GM19397 (cell line): ENCODE results near the gene THSD7A.

Source experiments
- ATAC-seq: cut with Tn5 transposase; IDR thresholded peaks from one replicate; pipeline ENCODE4 v1.9.1; 2021; ENCODE audit warnings: mild to moderate bottlenecking, moderate library complexity; ENCODE audit not compliant: unreplicated experiment

THSD7A gene, protein sequence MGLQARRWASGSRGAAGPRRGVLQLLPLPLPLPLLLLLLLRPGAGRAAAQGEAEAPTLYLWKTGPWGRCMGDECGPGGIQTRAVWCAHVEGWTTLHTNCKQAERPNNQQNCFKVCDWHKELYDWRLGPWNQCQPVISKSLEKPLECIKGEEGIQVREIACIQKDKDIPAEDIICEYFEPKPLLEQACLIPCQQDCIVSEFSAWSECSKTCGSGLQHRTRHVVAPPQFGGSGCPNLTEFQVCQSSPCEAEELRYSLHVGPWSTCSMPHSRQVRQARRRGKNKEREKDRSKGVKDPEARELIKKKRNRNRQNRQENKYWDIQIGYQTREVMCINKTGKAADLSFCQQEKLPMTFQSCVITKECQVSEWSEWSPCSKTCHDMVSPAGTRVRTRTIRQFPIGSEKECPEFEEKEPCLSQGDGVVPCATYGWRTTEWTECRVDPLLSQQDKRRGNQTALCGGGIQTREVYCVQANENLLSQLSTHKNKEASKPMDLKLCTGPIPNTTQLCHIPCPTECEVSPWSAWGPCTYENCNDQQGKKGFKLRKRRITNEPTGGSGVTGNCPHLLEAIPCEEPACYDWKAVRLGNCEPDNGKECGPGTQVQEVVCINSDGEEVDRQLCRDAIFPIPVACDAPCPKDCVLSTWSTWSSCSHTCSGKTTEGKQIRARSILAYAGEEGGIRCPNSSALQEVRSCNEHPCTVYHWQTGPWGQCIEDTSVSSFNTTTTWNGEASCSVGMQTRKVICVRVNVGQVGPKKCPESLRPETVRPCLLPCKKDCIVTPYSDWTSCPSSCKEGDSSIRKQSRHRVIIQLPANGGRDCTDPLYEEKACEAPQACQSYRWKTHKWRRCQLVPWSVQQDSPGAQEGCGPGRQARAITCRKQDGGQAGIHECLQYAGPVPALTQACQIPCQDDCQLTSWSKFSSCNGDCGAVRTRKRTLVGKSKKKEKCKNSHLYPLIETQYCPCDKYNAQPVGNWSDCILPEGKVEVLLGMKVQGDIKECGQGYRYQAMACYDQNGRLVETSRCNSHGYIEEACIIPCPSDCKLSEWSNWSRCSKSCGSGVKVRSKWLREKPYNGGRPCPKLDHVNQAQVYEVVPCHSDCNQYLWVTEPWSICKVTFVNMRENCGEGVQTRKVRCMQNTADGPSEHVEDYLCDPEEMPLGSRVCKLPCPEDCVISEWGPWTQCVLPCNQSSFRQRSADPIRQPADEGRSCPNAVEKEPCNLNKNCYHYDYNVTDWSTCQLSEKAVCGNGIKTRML (N-terminal part only)

DNA sequence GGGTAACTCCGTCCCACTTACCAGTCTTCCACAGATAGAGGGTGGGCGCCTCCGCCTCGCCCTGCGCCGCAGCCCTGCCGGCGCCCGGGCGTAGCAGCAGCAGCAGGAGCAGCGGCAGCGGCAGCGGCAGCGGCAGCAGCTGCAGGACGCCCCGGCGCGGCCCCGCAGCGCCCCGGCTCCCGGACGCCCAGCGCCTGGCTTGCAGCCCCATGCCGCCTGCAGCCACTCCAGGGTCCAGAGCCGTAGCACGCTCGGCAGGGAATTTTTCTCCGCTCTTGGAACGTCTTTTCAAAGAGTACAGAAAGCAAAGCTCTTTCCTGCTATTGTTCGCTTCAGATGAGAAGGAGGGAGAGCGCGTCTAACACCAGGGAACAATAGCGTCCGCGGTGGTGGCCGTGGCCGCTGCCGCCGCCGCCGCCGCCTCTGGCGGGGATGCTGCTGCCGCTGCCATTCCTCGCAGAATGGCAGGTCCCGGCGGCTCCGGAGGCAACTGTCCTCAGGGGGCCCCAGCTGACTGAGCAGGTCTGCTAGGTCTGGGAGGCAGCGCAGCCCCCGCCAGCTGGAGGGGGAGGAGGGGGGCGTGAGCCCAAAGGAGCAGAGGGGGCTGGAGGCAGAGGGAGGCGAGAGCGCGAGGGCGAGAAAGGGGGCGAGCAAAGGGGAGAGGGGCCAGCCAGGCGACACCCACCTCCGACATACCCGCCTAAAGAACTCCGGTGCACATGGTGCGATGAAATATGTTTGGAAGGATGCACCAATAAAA is at the start of gene THSD7A:
Gene THSD7A (minus strand): TSS at position 463 of the 760 bp plus-strand sequence. CDS start 252 bp downstream, at position 211.
- peak; percentile 61 for ATAC-seq

DNA sequence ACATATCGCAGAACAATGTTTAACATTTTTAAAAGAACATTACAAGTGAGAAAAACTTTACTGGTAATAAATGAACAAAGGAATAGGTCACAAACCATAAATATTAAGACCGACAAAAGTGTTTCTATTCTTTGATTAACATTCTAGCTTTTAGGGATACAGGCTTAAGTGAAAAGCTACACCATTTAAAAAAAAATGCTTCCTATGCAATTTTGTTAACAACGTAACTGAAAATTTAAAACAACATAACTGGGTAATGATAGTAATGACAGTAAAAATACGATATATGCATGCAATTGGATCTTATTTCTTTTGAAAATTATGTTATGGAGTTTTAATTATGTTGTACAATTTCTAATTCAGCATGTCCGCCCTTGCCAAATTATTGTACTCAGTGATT is 49.7 kb upstream of the THSD7A start:
- no peak for ATAC-seq

DNA sequence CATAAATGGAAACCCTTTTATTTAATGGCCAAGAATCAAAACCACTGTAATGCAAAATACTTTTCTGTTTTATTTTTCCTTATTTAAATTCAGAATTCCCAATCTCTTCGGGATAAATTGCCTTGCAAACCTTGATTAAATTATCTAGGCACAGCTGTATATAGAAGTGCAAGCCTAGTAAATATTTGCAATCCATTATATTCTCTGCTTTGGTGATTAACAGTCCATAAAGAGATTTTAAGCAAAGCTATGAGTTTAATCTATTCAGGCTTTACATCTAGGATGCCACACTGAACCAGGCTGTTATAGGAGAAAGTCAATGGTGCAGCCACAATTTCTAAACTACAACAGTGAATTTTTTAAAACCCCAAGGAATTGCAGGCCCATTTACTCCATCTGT is 43.6 kb upstream of the THSD7A start:
- no peak for ATAC-seq

DNA sequence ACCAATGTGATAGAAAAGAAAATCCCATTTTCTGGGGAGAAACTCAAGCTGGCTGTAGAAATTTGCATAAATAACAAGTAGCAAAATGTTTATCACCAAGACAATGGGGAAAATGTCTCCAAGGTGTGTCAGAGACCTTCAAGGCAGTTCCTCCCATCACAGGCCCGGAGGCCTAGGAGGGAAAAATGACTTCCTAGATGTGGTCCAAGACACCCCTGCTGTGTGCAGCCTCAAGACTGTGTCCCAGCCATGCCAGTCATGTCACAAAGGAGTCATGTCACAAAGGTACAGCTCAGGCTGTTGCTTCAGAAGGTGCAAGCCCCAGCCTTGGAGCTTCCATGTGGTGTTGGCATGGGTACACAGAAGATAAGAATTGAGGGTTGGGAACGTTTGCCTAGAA is 33.7 kb upstream of the THSD7A start:
- no peak for ATAC-seq

DNA sequence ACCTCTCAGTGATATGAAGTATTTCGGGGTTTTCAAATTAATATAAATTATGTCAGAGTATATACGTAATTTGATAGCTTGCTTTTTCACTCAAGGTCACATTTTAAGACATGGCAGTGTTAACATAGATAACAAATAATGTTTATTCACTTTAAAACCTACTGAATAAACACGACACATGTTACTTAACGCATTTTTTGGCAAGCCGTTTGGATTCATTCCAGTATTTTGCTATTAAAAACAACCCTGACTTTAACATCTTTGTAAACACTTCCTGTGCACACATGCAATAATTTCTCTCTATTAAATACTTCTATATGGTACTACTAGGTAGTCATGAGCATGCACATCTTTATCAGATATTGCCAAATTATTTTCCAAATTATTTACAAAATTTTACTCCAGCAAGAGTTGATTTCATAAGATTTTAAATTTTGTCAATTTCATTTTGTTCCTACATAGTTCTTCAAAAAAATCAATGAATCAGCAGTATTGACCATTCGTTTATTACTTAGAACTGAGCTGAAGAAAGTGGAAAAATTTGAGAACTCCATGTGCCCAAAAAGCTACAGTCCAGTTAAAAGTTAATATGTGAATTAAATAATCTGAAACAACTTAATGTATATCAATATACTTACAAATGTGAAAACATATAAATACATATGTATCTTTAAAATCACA is 26.8 kb upstream of the THSD7A start:
- ATAC-seq: no peak

DNA sequence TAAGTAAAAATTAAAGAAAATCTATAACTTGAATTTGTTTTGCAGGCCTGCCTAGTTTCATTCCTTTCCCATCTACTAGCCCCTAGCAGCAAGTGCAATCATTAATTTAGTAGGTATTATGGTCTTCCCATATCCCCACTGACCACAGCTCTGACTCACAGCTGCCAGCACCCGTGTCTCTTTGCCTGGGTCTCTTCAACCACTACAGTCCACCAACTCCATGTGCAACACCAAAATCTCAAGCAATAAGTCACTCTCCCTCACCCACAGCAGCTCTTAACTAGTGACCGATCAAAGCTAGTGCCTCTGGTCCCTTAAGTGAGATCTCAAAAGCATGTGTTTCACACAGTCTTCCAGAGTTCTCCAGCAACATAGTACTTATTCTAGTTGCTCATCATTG is 26.0 kb upstream of the THSD7A start:
- no peak for ATAC-seq

DNA sequence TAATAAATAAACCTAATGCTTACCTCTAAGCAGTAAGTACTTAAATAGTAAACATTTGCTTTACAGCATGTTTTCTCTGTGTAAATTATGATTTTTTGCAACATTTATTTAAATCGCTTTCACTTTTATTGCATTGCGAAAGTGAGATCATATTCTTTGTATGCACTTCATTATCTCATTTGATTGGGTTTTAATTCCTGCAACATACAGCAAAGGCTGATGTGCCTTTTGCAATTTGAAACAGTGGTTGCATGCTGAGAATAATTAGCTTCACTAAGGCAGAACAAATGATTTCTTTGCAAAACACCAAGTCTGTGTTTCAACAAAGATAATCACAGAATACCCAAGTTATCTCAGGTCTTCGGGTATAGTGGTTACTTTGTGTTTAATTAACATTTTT is 16.3 kb upstream of the THSD7A start:
- ATAC-seq: no peak

DNA sequence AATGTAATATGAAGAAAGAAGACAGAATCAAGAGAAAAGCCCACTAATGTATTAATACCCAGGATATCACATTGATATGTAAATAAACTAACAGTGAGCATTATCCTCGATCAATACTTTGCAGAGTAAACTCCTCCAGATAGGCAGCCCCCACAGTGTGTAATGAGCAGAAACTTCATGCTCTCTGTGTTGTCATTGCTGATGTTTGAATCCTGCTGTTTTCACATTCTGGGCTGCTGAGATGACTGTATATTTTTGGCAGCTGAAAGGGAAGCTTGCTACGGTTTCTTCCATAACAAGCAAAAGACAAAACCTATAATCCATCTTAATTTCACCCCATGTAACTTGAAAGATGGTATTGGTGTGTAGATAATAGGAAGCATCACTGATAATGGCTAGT is 15.3 kb upstream of the THSD7A start:
- ATAC-seq: no peak

DNA sequence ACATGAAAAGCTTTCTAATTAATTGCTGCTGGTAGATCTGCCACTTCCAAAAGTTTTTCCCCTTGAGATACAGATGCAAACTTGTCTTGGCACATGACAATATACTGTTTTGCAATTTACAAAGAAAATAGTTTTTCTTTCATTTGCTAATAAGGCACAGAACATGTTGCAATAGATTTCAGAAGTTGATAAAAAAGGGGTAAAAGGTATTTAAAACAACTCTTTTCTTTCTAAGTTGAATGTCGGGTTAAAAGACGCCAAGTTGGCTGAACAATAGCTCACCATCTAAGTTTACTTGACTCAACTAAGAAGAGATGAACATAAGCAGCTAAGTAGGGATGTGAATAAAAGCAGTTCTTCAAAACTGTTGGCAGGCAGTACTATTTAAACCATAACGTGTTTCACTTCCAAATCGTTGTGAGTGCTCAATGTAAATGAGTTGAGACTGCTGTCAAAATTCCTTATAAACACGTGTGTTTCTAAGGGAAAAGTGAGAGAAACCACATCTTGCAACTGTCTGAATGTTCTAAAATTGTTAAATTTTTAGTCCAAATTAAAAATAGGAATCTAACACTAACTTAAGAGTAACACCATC is 14.5 kb upstream of the THSD7A start:
- ATAC-seq: no peak

DNA sequence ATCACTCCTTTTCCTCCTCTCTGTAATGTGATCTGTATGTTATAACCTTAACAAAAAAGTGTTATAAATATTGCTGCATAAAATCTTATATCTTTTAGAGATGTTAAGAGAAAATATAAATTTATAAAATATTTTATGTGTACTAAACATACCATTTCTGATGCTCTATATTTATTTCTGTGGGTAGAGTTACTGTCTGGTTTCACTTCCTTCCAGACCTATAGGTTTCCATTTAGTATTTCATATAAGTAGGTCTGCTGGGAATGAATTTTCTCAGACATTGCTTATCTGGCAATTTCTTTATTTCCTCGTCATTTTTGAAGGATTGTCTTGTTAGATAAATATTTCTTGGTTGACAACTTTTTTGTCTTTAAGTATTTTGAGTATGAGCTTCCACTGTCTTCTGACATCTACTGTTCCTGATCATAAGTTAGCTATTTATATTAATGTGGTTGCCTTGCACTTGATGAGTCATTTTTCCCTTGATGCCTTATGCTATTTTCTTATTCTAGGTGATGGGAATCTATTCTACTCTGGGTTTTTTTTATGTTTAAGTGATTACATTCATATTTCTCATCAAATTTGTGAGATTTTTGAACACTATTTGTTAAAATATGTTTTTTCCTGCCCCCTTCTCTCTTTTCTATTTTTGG is 11.2 kb upstream of the THSD7A start:
- no peak for ATAC-seq

DNA sequence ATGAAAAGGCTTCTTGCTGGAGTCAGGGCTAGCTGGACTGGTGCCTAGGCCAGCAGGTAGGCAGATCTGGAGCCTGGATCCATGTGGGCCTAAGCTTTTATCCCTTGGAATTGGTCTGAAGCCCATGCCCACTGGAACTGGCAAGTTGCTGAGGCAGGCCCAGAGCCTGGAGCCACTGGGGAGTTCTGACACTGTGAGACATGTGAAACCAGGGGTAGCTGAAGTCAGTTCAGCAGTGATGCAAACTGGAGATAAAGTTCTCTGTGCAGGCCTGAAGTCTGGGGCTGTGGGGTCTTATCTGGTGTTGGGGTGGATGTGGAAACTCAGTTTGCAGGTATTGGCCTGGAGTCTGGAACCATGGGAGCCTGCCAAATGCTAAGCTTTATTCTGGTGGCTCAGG is 9.7 kb upstream of the THSD7A start:
- no peak for ATAC-seq

DNA sequence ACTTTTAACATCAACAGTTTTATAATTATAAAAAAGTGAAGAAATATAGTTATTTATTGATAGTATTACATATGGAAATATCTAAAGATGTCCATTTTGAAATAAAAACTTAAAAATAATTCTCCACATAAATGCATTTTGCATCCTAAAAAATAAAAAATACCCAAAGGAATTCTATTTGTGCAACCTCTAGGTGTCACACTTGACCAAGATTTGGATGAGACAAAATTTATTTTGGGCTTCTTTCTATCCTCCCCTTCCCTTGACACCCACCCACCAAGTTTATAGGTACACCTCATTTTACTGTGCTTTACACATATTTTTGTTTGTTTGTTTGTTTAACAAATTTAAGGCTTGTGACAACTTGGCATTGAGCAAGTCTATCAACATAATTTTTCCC is 3.3 kb upstream of the THSD7A start:
- ATAC-seq: no peak

DNA sequence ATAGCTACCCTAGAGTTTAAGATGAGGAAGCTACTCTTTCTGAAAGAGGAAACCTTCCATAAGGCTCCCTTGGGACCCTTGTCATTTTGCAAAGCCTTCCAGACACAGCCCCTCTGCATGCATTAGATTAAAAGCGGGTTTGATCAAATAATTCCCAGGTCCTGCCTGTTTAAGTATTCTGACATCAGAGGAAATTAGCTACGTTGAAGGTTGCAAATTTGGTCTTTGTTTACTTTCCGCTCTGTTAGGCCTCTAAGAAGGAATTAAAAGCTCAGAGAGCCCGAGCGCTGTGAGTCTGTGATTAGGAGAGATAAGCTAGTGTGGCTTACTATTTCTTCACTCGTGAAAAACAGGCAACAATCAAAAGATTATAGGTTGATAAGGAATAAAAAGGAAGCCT is 1.4 kb upstream of the THSD7A start:
- ATAC-seq: no peak

DNA sequence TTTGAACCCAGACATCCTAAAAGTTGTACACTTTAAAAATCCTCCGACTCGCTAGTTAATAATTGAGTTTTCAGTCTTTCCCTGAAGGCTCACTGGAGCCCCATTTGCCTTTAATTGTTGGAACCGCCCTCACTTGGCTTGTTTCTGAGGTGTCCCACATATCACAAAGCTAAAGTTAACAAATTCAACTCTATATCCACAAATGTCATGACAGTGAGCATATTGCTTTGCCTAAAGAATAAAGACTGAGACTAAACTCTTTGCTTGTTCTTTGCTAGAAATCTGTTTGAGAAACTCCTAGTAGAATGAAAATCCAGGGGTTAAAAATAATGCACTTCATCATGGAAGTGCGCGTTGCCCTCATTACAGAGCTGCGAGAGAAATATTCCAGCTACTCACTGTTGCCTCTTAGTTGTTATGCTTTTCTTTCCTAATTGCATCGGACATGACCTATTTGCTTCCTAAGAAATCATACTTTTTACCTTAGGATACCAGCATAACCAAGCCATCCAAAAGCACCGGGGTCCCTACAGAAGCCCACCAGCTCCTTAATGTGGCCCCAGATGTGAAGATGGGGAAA is 752 bp downstream of the THSD7A start:
- ATAC-seq: no peak

DNA sequence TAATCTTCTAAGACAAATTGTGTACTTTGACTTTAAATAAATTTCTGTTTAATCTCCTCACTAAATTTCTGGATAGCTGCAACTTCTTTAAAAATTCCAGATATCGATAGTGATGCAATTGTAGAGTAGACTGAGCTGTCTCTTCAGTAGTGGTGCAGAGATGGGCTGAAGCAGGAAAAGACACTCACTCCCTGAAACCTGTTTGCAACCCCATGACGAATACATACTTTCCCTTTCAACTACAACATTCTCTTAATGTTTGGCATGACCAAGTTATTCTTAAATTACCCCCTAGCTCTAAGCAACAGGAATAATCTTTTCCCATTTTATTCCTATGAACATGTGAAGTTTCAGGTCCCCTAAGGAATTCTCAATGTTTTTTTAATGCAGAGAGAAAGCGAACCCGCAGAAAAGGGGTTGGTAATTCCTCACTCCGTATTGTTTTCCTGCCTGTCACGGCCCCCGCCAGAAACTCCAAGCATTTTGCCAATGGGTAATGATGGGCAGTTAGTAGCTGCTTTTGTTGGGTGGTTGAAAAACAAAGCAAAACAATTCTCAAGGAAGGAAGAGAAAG is 1.3 kb downstream of the THSD7A start:
- no peak for ATAC-seq

DNA sequence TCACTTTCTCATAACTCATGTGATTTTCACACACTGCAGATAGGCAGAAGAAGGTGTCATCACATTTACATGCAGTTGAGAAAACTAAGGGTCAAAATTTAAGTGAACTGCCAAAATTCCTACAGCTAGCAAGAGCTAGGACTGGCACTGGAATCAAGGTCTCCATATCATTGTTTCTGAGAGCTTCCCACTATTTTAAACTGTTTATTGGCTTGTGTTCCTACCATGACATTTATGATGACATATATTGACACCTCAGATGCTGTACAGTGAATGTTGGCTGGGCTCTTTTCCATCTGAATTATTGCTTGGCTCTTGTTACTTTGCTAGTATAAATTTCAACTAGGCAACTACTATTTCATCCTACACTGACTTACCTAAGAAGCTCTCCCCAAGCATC is 2.0 kb downstream of the THSD7A start:
- ATAC-seq: no peak

DNA sequence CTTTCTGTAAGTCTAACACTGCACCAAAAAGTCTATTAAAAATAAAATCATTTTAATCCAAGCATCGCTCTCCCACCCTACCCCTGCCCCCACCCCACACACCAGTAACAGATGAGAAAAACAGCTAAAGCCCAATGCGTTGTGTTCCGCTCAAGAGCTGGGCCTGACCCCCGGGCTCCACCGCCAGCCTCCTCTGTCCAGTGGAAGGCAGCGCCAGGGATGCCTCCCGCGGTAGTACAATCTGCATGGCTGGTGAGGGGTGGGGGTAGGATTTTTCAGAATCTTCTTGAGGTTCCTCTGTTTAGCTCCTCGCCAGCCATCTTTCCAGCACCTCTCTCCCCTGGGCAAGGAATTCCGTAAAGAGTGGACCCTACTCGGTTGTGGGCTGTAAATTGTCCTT is 12.1 kb downstream of the THSD7A start:
- no peak for ATAC-seq

DNA sequence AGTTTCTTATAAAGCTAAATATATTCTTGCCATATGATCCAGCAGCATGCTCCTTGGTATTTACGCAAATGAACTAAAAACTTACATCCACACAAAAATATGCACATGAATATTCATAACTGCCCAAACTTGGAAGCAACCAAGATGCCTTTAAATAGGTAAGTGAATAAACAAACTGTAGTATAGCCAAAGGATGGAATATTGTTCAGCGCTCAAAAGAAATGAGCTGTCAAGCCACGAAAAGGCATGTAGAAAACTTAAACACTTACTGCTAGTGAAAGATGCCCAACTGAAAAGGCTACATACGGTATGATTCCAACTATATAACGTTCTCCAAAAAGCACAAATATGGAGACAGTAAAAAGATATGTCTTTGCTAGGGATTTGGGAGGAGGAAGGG is 12.7 kb downstream of the THSD7A start:
- ATAC-seq: no peak
